A549 (cell line): ENCODE measurements around the gene EGLN2. TPM values are rescaled to one million over a fixed set of nuclear protein-coding genes. Genes with fewer than 3 reads are reported as not detected.

Source experiments
- ATAC-seq, 2 experiments: fragments of 200-7000 bp in 1 of 2; fragments of >200 bp in 1 of 2; cut with Nextera tagmentation in 1 of 2; cut with Tn5 transposase in 1 of 2; 3 replicates each; pipeline versions ENCODE4 v1.8.0 to v1.9.1; 2018 to 2020; ENCODE audit warnings: mild to moderate bottlenecking in 1 of 2, moderate library complexity in 1 of 2
- CTCF ChIA-PET: fragments of 300-600 bp; sonication (Branson Sonifier 250); formaldehyde crosslinking; extraction: SDS; loops from one replicate; lab custom pipeline; 2021; ENCODE audit warnings: antibody characterized with exemption, inconsistent platforms; lab: Yijun Ruan, JAX
- POLR2A ChIA-PET: fragments of 350-600 bp; formaldehyde crosslinking; extraction: SDS; loops from one replicate; lab custom pipeline; 2021; ENCODE audit warnings: antibody characterized with exemption, inconsistent platforms; lab: Yijun Ruan, JAX
- DNase-seq, 2 experiments: peaks; one replicate each; pipeline versions ENCODE4 v3.0.0 to v3.0.0-alpha.2; 2011 to 2016; ENCODE audit warnings: low read depth in 1 of 2, low spot score in 1 of 2
- FAIRE-seq: peaks from 2 replicates; lab custom pipeline; 2011; peaks lifted over from hg19 to GRCh38; lab: Jason Lieb, UNC
- H3K27ac ChIP-seq, 2 experiments: fragments of >200 bp; sonication (Bioruptor Twin); formaldehyde crosslinking; 3 replicates each; pipeline ENCODE4 v1.5.1; 2016 to 2017
- H3K4me1 ChIP-seq: fragments of >200 bp; sonication (Bioruptor Twin); formaldehyde crosslinking; 3 replicates; pipeline ENCODE4 v1.6.1; 2016
- H3K4me2 ChIP-seq: fragments of >200 bp; sonication (Bioruptor Twin); formaldehyde crosslinking; 3 replicates; pipeline ENCODE4 v1.6.1; 2016
- H3K4me3 ChIP-seq: fragments of >200 bp; sonication (Bioruptor Twin); formaldehyde crosslinking; 3 replicates; pipeline ENCODE4 v1.5.1; 2016
- H3K9me3 ChIP-seq: fragments of >200 bp; sonication (Bioruptor Twin); formaldehyde crosslinking; 3 replicates; pipeline ENCODE4 v1.6.1; 2016
- CBX8 ChIP-seq: fragments of 200-600 bp; sonication (generic); IDR thresholded peaks from 2 replicates; pipeline ENCODE4 v1.6.1; 2016
- CHD2 ChIP-seq: fragments of 150-350 bp; IDR thresholded peaks from 2 replicates; pipeline ENCODE4 v1.6.1; 2014; ENCODE audit warnings: low read length; ENCODE audit not compliant: partially characterized antibody
- CHD4 ChIP-seq: fragments of 200-600 bp; sonication (generic); IDR thresholded peaks from 2 replicates; pipeline ENCODE4 v1.6.1; 2016; ENCODE audit warnings: antibody characterized with exemption, mild to moderate bottlenecking, borderline replicate concordance
- EP300 ChIP-seq, 2 experiments: fragments of >200 bp; sonication (Bioruptor Twin); formaldehyde crosslinking; IDR thresholded peaks; 2 replicates in 1 of 2; 3 replicates in 1 of 2; pipeline ENCODE4 v1.6.1; 2016 to 2017
- FOSB ChIP-seq: fragments of 250-450 bp; sonication (Bioruptor Pico); IDR thresholded peaks from 2 replicates; pipeline ENCODE4 v1.5.0; 2020; ENCODE audit warnings: mild to moderate bottlenecking, moderate library complexity
- FOXS1 ChIP-seq: fragments of 250-450 bp; sonication (Bioruptor Pico); IDR thresholded peaks from 2 replicates; pipeline ENCODE4 v1.5.0; 2020; ENCODE audit warnings: mild to moderate bottlenecking, moderate library complexity
- HDAC2 ChIP-seq: fragments of 200-600 bp; sonication (generic); IDR thresholded peaks from 2 replicates; pipeline ENCODE4 v1.6.1; 2016
- HEYL ChIP-seq: fragments of 250-450 bp; sonication (Bioruptor Pico); IDR thresholded peaks from 2 replicates; pipeline ENCODE4 v1.8.0; 2021; ENCODE audit warnings: mild to moderate bottlenecking, moderate library complexity
- HOXB13 ChIP-seq: fragments of 250-450 bp; sonication (Bioruptor Pico); IDR thresholded peaks from 2 replicates; pipeline ENCODE4 v1.5.0; 2020; ENCODE audit warnings: low read depth, mild to moderate bottlenecking, moderate library complexity
- JUN ChIP-seq, 2 experiments: fragments of >200 bp; sonication (Bioruptor Twin); formaldehyde crosslinking; IDR thresholded peaks; 2 replicates in 1 of 2; 3 replicates in 1 of 2; pipeline ENCODE4 v1.6.1; 2016 to 2017
- JUNB ChIP-seq: fragments of >200 bp; sonication (Bioruptor Twin); formaldehyde crosslinking; IDR thresholded peaks from 2 replicates; pipeline ENCODE4 v1.6.1; 2016
- KDM1A ChIP-seq: fragments of 200-600 bp; sonication (generic); IDR thresholded peaks from 2 replicates; pipeline ENCODE4 v1.6.1; 2016; ENCODE audit warnings: low read depth, mild to moderate bottlenecking
- NPAS2 ChIP-seq: fragments of 250-450 bp; sonication (Bioruptor Pico); IDR thresholded peaks from 2 replicates; pipeline ENCODE4 v1.8.0; 2022; ENCODE audit warnings: mild to moderate bottlenecking, moderate library complexity, borderline replicate concordance
- PHF8 ChIP-seq: fragments of 200-600 bp; sonication (generic); IDR thresholded peaks from 2 replicates; pipeline ENCODE4 v1.6.1; 2016; ENCODE audit warnings: low read depth, mild to moderate bottlenecking, antibody characterized with exemption, moderate library complexity, borderline replicate concordance
- POLR2A ChIP-seq: IDR thresholded peaks from 2 replicates; pipeline ENCODE4 v1.6.1; 2012; ENCODE audit warnings: mild to moderate bottlenecking, low read length
- POLR2AphosphoS2 ChIP-seq: conservative IDR thresholded peaks from 2 replicates; pipeline ENCODE4 v1.6.1; 2012; ENCODE audit warnings: low read length, improper control_type of control experiment, inconsistent platforms
- RARB ChIP-seq: fragments of 250-450 bp; sonication (Bioruptor Pico); IDR thresholded peaks from 2 replicates; pipeline ENCODE4 v1.8.0; 2021; ENCODE audit warnings: mild to moderate bottlenecking, moderate library complexity
- RFX5 ChIP-seq: fragments of 450-650 bp; IDR thresholded peaks from 2 replicates; pipeline ENCODE4 v1.7.1; 2014; ENCODE audit warnings: antibody characterized with exemption, mild to moderate bottlenecking, moderate library complexity
- TP53 ChIP-seq: fragments of 250-450 bp; sonication (Bioruptor Pico); IDR thresholded peaks from 2 replicates; pipeline ENCODE4 v1.5.0; 2021; ENCODE audit warnings: mild to moderate bottlenecking, moderate library complexity
- ZC3H11A ChIP-seq: fragments of 450-650 bp; IDR thresholded peaks from 2 replicates; pipeline ENCODE4 v1.6.1; 2014; ENCODE audit warnings: antibody characterized with exemption, mild to moderate bottlenecking
- ZFP36 ChIP-seq: fragments of 450-650 bp; IDR thresholded peaks from 2 replicates; pipeline ENCODE4 v1.6.1; 2014; ENCODE audit warnings: borderline replicate concordance; ENCODE audit not compliant: partially characterized antibody
- ZSCAN20 ChIP-seq: fragments of 250-450 bp; sonication (Bioruptor Pico); IDR thresholded peaks from 2 replicates; pipeline ENCODE4 v1.8.0; 2022; ENCODE audit warnings: mild to moderate bottlenecking, moderate library complexity
- WGBS: methylation state at CpG from one replicate; pipeline ENCODE4 v1.1.6; 2017; ENCODE audit errors: missing lambda C conversion rate; 5-methylcytosine and 5-hydroxymethylcytosine counted together
- polyA plus RNA-seq, 4 experiments: library from polyadenylated mRNA; depleted of rRNA in 3 of 4; stranded (reverse); fragments of >200 nt; fragmentation: RNase III in 1 of 4; extraction: RNeasy Plus Mini Kit Qiagen cat#74134 plus additional on column Dnase treatment in 1 of 4; gene quantifications; 2 replicates in 3 of 4; 3 replicates in 1 of 4; pipeline ENCODE4 v1.2.3, GENCODE V29; 2011 to 2017
- TF ChIP-seq, protein P1 (sequence below): fragments of 250-450 bp; sonication (Bioruptor Pico); IDR thresholded peaks from 2 replicates; pipeline ENCODE4 v1.5.0; 2020; ENCODE audit warnings: low read depth, mild to moderate bottlenecking, moderate library complexity
- TF ChIP-seq, protein P2 (sequence below): fragments of 250-450 bp; sonication (Bioruptor Pico); IDR thresholded peaks from 2 replicates; pipeline ENCODE4 v1.5.0; 2021; ENCODE audit warnings: mild to moderate bottlenecking, moderate library complexity, borderline replicate concordance
- TF ChIP-seq, protein P3 (sequence below): fragments of 200-600 bp; sonication (generic); IDR thresholded peaks from 2 replicates; pipeline ENCODE4 v1.6.1; 2016; ENCODE audit warnings: antibody characterized with exemption, mild to moderate bottlenecking, moderate library complexity
- TF ChIP-seq, protein P4 (sequence below): IDR thresholded peaks from 2 replicates; pipeline ENCODE4 v1.6.1; 2012

Gene EGLN2
- polyA plus RNA-seq, 2 of the 4 experiments (the other 2 are of a cell fraction): 34.7 to 81.4 TPM

DNA sequence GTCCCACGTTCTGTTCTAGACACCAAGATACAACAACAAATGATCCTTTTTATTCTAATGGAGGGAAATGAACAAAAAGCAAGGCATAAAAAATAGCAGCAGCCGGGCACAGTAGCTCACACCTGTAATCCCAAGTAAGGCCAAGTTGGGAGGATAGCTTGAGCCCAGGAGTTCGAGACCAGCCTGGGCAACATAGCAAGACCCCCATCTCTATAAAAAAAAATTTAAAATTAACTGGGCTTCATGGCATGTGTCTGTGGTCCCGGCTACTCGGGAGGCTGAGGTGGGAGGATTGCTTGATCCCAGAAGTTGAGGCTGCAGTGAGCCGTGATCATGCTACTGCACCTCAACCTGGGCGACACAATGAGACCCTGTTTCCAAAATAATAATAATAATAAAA, 22.6 kb upstream of the EGLN2 start:
- CTCF ChIA-PET: interaction anchor here (1.5 to 6.5 kb wide), 5 partner anchors 17 to 113 kb away, joined by 6 to 65 read pairs (median 16); partner anchors contain the start of gene EGLN2
- H3K4me1 ChIP-seq: peaks cover 14% of the 10 kb centered on the region
- H3K27ac ChIP-seq: peak overlapping the region in 1 of 2 experiments; percentile 87; a peak in 3 of 6 replicates
- no peak for FAIRE-seq
- POLR2A ChIA-PET: interaction anchor here (3.1 kb wide), 1 partner anchor 27 kb away, joined by 94 read pairs; the partner anchor contains the start of genes ACTMAP and SNRPA
- no peak for ATAC-seq
- H3K4me3 ChIP-seq: no peak overlapping the region
- H3K9me3 ChIP-seq: no peaks in the 10 kb centered on the region
- peak overlapping the region; percentile 75 for H3K4me2 ChIP-seq
- 74% methylated on average over 7 of the region's 7 CpGs for WGBS
- no peak for TF ChIP-seq FOXS1
- TF ChIP-seq CBX8: no peak
- TF ChIP-seq KDM1A: no peak
- no peak for TF ChIP-seq ZSCAN20 (CRISPR knock-in tag)
- TF ChIP-seq HOXB13 (CRISPR knock-in tag): no peak
- no peak for TF ChIP-seq POLR2A
- TF ChIP-seq CHD4: no peak
- no peak for TF ChIP-seq EP300 (IDR thresholded peaks at IDR 0.05)
- TF ChIP-seq HDAC2: no peak
- TF ChIP-seq ZFP36: no peak
- TF ChIP-seq CHD2: no peak
- TF ChIP-seq ZC3H11A: no peak
- TF ChIP-seq RARB (CRISPR knock-in tag): no peak
- TF ChIP-seq, protein P1, sequence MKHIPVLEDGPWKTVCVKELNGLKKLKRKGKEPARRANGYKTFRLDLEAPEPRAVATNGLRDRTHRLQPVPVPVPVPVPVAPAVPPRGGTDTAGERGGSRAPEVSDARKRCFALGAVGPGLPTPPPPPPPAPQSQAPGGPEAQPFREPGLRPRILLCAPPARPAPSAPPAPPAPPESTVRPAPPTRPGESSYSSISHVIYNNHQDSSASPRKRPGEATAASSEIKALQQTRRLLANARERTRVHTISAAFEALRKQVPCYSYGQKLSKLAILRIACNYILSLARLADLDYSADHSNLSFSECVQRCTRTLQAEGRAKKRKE (CRISPR knock-in tag): no peak
- TF ChIP-seq, protein P2, sequence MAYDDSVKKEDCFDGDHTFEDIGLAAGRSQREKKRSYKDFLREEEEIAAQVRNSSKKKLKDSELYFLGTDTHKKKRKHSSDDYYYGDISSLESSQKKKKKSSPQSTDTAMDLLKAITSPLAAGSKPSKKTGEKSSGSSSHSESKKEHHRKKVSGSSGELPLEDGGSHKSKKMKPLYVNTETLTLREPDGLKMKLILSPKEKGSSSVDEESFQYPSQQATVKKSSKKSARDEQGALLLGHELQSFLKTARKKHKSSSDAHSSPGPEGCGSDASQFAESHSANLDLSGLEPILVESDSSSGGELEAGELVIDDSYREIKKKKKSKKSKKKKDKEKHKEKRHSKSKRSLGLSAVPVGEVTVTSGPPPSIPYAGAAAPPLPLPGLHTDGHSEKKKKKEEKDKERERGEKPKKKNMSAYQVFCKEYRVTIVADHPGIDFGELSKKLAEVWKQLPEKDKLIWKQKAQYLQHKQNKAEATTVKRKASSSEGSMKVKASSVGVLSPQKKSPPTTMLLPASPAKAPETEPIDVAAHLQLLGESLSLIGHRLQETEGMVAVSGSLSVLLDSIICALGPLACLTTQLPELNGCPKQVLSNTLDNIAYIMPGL (CRISPR knock-in tag): no peak
- TF ChIP-seq JUNB: no peak
- no peak for TF ChIP-seq NPAS2 (CRISPR knock-in tag)
- TF ChIP-seq, protein P3, sequence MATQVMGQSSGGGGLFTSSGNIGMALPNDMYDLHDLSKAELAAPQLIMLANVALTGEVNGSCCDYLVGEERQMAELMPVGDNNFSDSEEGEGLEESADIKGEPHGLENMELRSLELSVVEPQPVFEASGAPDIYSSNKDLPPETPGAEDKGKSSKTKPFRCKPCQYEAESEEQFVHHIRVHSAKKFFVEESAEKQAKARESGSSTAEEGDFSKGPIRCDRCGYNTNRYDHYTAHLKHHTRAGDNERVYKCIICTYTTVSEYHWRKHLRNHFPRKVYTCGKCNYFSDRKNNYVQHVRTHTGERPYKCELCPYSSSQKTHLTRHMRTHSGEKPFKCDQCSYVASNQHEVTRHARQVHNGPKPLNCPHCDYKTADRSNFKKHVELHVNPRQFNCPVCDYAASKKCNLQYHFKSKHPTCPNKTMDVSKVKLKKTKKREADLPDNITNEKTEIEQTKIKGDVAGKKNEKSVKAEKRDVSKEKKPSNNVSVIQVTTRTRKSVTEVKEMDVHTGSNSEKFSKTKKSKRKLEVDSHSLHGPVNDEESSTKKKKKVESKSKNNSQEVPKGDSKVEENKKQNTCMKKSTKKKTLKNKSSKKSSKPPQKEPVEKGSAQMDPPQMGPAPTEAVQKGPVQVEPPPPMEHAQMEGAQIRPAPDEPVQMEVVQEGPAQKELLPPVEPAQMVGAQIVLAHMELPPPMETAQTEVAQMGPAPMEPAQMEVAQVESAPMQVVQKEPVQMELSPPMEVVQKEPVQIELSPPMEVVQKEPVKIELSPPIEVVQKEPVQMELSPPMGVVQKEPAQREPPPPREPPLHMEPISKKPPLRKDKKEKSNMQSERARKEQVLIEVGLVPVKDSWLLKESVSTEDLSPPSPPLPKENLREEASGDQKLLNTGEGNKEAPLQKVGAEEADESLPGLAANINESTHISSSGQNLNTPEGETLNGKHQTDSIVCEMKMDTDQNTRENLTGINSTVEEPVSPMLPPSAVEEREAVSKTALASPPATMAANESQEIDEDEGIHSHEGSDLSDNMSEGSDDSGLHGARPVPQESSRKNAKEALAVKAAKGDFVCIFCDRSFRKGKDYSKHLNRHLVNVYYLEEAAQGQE: no peak
- no peak for TF ChIP-seq HEYL (CRISPR knock-in tag)
- TF ChIP-seq FOSB (CRISPR knock-in tag): no peak
- no peak for DNase-seq

DNA sequence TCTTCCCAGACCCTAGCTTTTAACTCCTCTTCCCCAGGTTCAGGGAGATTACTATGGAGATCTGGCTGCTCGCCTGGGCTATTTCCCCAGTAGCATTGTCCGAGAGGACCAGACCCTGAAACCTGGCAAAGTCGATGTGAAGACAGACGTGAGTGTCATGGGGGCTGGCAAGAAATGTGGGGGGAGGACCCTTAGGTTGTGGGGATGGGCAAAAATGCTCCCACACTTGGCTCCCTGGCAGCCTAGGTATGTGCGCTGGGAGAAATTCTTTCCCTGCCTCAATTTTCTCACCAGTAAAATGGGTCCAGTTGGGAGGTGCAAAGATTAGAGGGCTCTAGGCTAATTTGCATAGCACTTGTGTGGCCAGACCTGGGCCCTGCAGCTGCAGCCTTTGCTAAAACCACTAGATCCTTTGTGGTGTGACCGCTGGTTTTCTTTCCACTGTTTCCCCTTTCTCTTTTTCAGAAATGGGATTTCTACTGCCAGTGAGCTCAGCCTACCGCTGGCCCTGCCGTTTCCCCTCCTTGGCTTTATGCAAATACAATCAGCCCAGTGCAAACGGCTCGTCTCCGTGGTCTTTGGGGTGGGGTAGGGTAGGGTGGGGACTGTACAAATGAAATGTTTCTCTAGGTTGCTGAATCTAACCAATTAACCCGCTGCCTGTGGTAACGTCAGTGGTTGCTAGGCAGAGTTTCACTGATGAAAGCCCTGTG, 21.9 kb upstream of the EGLN2 start:
- H3K27ac ChIP-seq: peak overlapping the region; percentile 82 to 87
- peak overlapping the region; percentile 75 for H3K4me2 ChIP-seq
- CTCF ChIA-PET: interaction anchor here (0.6 to 6.5 kb wide), 11 partner anchors 10 to 143 kb away, joined by 3 to 65 read pairs (median 5); partner anchors contain the start of gene EGLN2
- FAIRE-seq: peak; percentile 91
- peak overlapping the region; percentile 52 for H3K4me3 ChIP-seq
- H3K4me1 ChIP-seq: peaks cover 14% of the 10 kb centered on the region
- POLR2A ChIA-PET: interaction anchor here (0.5 to 3.1 kb wide), 37 partner anchors 8 to 807 kb away, joined by 3 to 94 read pairs (median 6); partner anchors contain the start of genes ACTMAP, B9D2, BLVRB and COQ8B
- ATAC-seq: peak; percentile 73 to 85
- H3K9me3 ChIP-seq: no peaks in the 10 kb centered on the region
- peak; percentile 97 to 99 for DNase-seq
- TF ChIP-seq JUNB: no peak
- TF ChIP-seq POLR2AphosphoS2: no peak
- peak in 1 of 2 experiments; percentile 8; a peak in 1 of 5 replicates for TF ChIP-seq JUN (IDR thresholded peaks at IDR 0.05)
- peak; percentile 84; the same call in 1 of the 2 replicates for TF ChIP-seq CHD4
- TF ChIP-seq, protein P4, sequence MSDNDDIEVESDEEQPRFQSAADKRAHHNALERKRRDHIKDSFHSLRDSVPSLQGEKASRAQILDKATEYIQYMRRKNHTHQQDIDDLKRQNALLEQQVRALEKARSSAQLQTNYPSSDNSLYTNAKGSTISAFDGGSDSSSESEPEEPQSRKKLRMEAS: 0 out of 2 replicates have a peak, but pooled peaks have one; percentile 18
- no peak for TF ChIP-seq PHF8
- TF ChIP-seq HDAC2: 0 out of 2 replicates have a peak, but pooled peaks have one; percentile 47
- TF ChIP-seq CHD2: no peak
- no peak for TF ChIP-seq ZSCAN20 (CRISPR knock-in tag)
- peak; percentile 100 for TF ChIP-seq RFX5
- TF ChIP-seq TP53 (CRISPR knock-in tag): peak; percentile 42; the same call in 1 of the 2 replicates
- TF ChIP-seq KDM1A: peak; percentile 96
- WGBS: 23% methylated on average over 13 of the region's 13 CpGs
